Activated T-cell treated with anti-CD3 and anti-CD28 coated beads for 1 hour (primary cell): ENCODE results near the gene FLYWCH1.
A peak's percentile ranks its signal among the peaks of the same experiment; 100 is the strongest.

Source experiments
- DNase-seq: peaks from one replicate; pipeline ENCODE4 v3.0.0-alpha.2; 2020; ENCODE audit warnings: low read depth

The FLYWCH1 gene, protein sequence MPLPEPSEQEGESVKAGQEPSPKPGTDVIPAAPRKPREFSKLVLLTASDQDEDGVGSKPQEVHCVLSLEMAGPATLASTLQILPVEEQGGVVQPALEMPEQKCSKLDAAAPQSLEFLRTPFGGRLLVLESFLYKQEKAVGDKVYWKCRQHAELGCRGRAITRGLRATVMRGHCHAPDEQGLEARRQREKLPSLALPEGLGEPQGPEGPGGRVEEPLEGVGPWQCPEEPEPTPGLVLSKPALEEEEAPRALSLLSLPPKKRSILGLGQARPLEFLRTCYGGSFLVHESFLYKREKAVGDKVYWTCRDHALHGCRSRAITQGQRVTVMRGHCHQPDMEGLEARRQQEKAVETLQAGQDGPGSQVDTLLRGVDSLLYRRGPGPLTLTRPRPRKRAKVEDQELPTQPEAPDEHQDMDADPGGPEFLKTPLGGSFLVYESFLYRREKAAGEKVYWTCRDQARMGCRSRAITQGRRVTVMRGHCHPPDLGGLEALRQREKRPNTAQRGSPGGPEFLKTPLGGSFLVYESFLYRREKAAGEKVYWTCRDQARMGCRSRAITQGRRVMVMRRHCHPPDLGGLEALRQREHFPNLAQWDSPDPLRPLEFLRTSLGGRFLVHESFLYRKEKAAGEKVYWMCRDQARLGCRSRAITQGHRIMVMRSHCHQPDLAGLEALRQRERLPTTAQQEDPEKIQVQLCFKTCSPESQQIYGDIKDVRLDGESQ

DNA sequence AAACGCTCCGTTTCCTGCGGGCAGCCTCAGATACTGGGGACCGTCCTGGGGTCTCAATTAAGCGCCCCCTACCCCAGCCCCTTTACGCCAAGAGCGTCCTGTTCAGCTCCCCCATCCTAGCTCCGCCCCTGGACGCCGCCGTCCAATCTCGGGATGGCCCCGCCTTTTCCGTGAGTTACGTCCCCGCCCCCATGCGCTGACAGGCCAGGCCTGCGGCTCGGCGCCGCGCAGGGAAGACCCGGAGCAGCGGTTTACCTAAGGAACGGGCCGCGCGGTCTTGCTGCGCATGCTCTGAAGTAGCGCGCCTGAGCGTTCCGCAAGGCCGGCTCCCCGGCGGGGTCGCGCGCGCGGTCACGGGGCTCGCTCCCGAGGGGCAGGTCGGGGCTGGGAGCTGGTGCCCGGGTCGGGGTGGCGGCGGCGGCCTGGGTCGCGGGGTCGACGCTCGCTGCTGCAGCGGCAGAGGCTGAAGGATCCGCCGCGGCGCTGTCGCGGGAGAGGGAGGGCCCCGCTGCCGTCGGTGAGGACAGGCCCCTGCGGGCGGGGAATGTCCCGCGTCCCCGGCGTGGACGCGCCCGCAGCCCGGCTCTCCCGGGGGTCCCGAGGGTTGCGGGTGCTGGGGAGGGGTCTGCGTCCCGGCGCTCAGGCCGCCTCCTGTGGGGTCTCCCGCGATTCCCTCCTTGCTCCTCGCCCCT lies at the start of gene FLYWCH1:
Gene FLYWCH1 (plus strand): TSS at position 294 of the 692 bp plus-strand sequence. CDS start 17,755 bp downstream, outside the sequence.
- peak; percentile 99 for DNase-seq

DNA sequence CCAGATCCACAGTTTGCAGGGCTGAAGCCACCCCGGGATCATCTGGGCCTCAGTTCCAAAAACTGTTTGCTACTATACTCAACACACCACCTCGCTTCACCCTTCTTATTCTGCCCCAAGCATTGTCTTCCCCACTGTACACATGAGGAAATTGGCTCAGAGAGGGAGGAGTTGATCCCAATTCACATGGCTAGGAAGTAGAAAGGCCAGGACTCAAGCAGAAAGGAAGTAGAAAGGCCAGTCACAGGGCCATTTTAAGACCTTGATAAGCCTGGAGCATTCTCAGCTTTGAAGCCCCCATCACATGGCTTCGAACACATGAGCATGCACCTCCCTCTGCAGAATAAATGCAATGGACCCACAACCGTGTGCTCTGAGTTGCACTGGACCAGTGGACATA lies 46.1 kb upstream of the FLYWCH1 start:
- no peak for DNase-seq

DNA sequence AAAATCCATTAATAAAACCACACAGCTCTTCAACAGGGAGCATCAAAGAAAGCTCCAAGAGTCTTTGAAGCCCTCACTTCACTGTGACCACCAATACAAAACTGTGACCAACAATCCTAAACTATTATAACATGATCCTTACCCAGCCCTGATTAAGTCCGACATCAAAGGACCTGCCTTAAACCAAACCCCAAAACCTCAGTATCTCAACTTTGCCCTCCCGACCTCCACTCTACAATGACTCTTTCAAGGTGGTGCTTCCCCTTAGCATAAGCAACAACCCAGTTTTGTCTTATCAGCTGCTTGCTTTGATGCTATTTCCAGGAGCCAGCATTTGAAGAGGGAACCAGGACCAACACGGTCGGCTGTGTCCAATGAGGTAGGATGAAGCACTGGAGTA lies 45.3 kb upstream of the FLYWCH1 start:
- no peak for DNase-seq

DNA sequence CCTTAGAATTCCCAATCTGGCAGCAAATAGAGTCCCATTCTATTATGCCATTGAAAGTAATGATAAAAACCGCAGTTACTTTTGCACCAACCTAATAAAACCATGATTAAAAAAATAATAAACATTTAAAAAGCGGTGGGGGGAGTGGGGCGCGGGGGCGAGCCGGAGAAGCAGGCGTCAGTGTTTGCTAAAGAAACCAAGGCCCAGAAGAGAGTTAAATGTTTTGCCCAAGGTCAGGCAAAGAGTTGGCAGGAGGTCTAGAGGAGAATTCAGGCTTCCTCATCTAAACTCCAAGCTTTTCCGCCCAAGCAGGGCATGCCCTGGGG lies 44.1 kb upstream of the FLYWCH1 start:
- DNase-seq = no peak

DNA sequence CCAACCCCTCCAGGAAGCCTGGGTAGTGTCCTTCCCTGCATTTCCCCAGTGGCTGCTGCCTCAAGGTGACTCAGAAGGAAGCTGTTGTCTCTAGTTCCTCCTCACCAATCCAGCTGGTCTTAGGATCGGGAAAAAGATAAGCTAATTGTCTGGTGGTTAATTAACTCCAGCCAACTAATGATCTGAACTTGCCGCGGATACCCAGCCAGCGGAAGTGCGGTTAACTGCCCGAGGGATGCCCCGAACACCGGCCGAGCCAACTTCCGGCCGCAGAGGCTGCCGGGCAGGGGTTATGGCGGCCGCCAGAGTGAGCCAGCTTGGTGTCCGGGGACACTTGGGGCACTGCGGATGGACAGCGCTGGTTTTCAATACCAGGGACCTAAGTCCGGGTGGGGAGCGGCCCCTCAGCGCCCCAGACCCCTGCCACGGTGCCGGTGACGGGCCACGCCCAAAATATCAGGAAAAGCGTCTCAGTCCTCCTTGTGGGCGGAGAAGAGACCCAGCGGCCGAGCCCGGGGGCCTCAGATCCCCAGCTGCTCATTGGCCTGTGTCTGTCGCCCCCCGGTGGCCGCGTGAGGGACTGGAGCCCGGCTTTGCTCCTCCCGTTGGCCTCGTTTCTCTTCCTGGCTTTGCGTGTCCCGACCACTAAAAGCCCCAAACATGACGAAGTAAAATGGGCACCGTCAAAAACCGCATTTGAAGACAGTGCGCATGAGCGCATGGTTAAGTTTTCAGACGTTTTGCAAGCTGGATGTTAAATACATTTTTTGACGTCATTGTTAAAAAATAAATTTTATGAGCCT lies 43.5 kb upstream of the FLYWCH1 start:
- peak; percentile 90 for DNase-seq

DNA sequence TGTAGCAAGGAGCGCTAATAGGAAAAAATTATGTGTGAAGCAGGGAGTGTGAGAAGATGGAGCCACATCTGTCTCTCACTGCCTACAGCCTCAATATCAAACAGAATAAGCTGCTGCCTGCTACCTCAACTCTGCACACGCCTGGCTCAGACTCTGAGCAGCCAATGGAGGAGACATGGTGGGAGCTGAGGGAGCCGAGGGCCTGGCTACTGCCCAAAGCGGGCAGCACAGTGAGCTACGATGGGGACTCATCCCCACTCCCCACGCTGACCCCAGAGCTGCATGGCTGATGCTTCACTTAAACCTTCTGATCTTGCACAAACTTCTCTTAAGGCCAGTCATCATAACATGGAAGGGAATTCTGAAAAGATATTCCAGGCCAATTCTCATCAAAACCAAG lies 39.8 kb upstream of the FLYWCH1 start:
- DNase-seq = no peak

DNA sequence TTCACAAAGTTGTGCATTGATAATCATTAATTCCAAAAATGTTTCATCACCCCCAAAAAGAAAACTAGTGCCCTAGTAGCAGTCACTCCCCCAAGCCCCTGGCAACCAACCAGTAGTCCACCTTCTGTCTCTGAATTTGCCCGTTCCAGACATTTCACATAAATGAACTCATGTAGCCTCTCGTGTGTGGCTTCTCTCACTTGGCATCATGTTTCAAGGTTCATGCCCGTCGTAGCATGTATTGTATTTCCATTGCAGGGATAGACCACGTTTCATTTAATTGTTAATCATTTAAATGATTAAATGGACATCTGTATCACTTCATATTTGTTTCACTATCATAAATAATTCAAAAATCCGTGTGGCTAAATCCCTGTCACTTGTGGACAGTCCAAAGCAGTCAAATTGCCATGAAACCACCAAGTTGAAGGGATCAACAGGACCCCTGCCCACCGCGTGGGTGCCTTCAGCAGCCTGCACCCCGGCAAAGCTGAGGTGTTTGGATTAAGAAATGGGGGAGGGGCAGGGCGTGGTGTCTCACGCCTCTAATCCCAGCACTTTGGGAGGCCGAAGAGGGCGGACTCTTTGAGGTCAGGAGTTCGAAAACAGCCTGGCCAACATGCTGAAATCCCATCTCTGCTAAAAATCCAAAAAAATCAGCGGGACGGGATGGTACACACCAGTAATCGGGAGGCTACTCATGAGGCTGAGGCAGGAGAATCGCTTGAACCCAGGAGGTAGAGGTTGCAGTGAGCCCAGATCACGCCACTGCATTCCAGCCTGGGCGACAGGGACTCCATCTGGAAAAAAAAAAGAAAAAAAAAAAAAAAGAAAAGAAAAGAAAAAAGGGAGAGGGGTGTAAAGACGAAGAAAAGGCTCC lies 37.5 kb upstream of the FLYWCH1 start:
- no peak for DNase-seq

DNA sequence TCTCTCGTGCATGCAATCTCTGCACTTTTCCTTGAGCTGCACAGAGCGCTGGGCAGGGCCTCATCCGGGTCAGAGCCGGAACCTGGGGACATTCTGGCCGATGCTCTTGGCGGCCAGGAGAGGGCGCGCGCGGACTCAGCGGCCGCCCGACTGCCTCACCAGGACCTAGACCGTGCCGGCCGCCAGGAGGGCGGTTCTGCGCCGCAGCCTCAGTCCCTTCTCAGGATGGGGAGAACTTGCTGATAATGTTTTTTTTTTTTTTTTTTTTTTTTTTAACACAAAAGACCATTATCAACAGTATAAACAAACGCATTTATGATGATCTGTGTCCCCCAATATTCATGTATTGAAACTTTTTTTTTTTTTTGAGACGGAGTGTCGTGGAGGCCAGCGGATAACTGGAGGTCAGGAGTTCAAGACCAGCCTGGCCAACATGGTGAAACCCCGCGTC lies 36.8 kb upstream of the FLYWCH1 start:
- peak; percentile 51 for DNase-seq

DNA sequence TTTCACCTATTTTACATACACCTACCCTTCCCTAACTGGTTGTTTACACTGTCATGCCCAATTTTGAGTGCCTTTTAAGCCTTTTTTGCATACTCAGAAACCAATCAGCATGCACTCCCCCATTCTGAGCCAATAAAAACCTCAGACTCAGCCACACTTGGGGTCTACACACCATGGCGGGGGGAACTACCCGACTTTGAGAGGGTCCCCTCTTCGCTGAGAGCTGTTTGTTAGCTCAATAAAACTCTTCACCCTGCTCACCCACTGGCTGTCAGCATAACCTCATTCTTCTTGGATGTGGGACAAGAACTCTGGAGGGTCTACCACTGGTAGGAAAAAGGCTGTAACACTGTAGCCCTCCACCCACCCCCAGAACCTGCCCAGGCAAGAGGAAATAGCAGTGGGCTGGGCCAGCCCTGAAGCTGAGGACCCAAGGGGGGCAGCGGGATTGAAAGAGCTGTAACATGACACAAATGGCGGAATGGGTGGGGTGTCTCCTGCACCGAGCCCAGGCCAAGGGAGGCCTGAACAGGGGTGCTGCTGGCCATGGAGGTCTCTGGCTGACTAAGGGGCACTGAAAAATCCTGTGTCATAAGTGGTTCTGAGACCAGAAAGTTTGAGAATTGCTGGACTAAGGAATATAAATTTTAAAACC lies 31.8 kb upstream of the FLYWCH1 start:
- DNase-seq = no peak

DNA sequence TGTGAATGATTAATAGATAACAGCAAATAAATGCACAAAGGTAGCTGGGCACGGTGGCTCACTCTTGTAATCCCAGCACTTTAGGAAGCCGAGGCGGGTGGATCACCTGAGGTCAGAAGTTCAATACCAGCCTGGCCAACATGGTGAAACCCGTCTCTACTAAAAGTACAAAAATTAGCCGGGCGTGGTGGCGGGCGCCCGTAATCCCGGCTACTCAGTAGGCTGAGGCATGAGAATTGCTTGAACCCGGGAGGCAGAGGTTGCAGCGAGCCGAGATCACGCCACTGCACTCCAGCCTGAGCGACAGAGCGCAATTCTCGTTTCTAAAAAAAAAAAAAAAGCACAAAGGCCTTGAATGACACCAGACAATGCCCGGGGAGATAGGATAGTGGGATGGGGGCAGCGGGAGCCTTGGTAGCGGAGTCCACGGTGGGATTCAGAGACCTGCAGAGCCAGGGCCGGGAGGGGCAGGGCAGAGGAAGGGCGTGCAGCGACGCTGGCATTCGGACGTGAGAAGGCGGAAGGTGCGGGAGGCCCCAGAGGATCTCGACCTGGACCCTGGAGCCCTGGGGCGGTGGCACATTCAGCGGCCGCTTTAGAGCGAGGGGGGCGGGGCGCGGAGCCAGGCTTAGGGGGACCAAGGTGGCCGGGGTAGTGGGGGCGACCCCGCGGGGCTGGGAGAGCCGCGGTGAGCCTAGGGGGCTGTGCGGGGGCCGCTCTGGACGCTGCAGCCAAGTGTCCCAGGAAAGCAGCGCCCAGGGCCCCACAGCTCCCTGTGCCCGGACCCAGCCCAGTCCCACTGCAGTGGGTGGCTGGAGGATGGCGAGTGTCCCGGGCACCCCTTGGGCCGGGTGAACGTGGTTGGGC lies 29.7 kb upstream of the FLYWCH1 start:
- DNase-seq = no peak

DNA sequence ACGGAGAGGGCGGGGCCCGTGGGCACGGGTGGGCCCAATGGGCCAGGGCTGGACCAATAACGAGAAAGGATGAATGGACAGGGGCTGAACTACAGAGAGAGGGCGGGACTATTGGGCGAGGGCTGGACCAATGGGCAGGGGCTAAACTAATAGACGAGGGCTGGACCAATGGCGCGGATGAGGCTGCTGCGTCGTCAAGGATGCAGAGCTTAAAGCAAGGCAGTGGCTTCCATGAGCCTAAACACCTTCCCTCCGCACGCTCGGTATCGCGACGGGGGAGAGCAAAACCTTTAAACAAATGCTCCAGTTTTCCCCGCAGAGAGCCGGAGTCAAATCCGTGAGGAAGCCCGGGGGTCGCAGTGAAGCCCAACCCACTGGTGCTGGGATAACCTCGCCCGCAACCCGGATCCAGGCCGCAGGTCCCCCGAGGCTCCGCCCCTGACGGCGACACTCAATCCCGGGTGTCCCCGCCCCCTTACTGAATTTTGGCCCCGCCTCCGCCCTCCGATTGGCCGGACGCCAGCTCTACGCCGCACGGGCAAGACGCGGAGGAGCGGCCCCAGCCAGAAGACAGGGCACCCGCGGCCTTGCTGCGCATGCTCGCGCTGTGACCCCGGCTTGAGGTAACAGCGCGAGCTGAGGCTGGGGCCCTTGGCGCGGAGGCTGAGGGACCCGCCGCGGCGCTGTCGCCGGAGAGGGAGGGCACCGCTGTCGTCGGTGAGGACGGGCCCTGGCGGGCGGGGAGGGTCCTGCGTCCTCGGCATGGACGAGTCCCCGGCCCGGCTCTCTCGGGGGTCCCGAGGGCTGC lies 28.9 kb upstream of the FLYWCH1 start, which contains the start of gene FLYWCH2:
Gene FLYWCH2 (plus strand): TSS at position 566 of the 808 bp plus-strand sequence. CDS start 13,235 bp downstream, outside the sequence.
- peak; percentile 99 for DNase-seq

DNA sequence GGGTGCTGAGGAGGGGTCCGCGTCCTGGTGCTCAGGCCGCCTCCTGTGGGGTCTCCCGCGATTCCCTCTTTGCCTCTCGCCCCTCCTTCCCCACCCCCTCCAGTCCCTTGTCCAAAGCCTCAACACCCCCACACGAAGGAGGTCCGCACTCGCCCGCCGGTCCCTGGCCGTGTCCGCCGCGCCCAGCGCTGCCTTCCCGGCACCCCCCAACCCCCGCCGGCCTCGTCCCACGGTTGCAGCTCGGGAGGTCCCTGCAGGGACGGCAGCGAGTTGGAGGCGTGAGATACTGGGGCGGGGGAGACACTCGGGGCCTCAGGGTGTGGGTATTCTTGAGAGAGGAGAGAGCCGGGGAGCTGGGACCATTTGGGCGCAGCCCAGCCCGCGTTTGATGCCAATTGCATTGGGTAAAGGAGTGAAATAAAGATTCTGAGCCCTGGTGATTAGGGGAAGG lies 28.2 kb upstream of the FLYWCH1 start:
- no peak for DNase-seq

DNA sequence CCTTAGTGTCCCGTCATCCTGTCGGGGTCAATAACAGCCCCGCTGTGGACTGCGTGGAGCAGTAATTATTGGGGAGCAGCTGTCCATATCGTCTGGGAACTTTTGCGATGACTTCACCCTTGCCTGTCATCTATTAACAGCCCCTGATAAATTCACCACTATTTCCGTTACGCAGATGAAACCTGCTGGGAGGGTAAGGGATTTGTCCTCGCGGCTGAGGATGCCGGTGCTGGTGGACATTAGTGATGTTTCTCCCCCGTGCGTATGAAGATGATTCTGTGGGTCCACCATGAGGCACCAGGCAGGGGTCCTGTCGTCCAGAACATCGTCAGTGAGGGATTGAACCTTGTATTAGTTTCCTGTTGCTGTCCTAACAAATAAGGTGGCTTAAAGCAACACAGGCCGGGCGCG lies 27.7 kb upstream of the FLYWCH1 start:
- DNase-seq = no peak

DNA sequence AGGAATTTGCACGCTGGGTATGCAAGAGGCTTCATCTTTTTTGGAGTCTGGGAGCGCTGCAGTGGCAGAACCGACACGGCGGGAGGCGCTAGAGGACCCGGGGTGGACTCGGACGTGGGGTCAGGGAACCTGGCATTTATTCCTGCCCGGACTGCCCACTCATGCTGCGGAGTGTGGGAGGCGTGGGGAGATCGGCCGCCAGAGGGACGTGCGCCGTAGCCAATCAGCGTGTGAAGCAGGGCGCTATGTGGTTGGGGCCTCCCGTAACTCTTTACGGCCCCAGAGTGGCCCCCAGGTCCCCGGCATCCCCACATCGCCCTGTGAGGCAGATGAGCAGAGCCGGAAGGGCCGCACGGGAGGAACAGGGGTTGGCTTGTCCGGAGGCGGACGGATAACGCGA lies 17.5 kb upstream of the FLYWCH1 start:
- no peak for DNase-seq

DNA sequence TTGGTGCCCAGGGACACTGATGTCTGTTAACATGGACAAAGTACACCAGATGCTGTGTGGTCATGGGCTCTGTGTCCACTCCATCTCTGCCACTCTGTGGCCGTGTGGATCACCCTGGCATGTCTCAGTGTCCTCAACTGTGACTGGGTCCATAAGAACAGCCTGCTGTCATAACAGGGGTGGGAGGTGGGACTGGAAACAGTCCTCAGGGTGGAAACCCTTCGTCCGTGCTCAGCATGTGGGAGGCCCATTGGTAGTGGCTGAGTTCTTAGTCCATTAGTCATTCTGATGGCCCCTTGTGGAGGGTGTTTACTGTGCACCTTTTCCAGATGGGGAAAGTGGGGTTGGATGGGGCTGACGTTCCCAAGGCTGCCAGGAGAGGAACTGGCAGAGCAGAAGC lies 15.9 kb upstream of the FLYWCH1 start:
- DNase-seq = no peak

DNA sequence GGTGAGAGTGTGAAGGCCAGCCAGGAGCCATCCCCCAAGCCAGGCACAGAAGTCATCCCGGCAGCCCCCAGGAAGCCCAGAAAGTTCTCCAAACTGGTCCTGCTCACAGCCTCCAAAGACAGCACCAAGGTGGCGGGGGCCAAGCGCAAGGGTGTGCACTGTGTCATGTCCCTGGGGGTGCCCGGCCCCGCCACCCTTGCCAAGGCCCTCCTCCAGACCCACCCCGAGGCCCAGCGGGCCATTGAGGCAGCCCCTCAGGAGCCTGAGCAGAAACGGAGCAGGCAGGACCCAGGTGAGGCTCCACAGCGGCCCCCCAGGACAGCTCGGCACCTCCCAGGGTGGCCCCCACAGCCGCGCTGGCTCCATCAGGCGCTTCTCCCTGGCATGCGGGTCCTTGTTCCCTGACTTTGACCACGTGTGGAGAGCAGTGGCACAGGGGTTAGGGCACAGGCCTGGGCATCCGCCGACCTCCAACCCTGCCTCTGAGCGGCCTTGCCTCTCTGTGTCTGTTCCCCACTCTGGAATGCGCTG lies 15.2 kb upstream of the FLYWCH1 start:
- DNase-seq = no peak

DNA sequence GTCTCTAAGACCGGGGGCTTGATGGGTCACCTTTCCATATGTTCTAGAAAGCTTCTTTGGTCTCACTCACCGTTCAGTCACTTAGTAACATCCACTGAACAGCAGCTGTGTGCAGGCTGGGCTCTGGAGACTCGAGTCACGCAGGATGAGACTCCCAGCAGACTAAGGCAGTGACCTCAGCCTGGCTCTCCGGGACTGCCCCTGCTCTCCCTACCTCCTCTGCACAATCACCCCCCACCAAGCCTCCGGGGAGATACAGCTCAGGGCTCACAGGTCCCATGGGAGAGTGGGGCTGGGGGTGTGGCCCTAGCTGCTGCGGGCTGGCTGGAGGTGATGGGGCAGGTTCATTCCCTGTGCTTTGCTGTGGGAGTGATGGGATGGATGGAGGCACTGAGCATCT lies 14.6 kb upstream of the FLYWCH1 start:
- DNase-seq = no peak
